Measurements from ENCODE around the gene ZPBP.
"Not testable (repeated sequence)": the region's sequence is repeated elsewhere in the genome, so short reads cannot be mapped to it uniquely, and the experiment has no call there.

The ZPBP gene, protein sequence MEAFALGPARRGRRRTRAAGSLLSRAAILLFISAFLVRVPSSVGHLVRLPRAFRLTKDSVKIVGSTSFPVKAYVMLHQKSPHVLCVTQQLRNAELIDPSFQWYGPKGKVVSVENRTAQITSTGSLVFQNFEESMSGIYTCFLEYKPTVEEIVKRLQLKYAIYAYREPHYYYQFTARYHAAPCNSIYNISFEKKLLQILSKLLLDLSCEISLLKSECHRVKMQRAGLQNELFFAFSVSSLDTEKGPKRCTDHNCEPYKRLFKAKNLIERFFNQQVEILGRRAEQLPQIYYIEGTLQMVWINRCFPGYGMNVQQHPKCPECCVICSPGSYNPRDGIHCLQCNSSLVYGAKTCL

DNA sequence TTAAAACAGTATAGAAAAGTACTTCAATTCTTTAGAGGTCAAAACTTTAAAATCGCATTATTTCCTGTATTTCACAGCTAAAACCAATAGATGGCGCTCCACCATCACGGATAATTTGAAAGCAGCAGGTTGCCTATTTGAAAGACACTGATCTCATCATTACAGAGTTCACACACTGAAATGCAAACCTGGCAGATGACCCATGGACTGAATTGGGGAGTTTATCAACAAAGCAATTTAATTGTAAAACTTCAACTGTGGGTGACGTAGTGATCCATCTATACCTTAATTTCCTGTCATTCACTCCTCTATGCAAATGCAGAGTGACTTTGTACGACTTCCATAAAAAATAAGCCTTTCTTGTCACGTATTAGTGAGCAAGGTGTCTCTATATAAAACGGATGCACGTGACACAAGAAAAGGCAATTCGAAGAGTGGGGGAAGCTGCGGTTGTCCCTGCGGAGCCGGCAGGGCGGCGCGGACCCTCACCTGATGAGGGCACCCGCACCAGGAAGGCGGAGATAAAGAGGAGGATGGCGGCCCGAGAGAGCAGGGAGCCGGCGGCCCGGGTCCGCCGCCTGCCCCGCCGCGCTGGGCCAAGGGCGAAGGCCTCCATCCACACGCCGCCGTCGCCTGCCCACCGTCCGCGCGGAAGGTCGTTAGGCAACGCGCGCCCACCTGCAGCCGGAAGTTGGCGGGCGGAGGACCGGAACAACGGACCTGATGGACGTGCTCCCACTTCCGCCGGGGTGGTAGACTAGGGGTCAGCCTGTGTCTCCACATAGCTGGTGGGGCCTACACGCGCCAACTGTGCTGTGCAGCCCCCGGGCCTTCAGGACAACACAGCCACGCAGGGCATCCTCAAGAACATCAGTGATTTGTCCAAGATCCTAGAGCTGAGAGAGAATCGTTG, at the start of gene ZPBP:
Gene ZPBP (minus strand): TSS at position 668 of the 913 bp plus-strand sequence. CDS start 52 bp downstream, at position 616.
- peak; percentile 48 for DNase-seq

- peak; percentile 59 for DNase-seq
Observed at GRCh38 chr7:50142425-50143017, 49.5 kb upstream of the ZPBP start.

- DNase-seq = no peak
Observed at GRCh38 chr7:50141854-50142253, 48.8 kb upstream of the ZPBP start.

- no peak for DNase-seq
Observed at GRCh38 chr7:50141131-50141530, 48.1 kb upstream of the ZPBP start.

DNA sequence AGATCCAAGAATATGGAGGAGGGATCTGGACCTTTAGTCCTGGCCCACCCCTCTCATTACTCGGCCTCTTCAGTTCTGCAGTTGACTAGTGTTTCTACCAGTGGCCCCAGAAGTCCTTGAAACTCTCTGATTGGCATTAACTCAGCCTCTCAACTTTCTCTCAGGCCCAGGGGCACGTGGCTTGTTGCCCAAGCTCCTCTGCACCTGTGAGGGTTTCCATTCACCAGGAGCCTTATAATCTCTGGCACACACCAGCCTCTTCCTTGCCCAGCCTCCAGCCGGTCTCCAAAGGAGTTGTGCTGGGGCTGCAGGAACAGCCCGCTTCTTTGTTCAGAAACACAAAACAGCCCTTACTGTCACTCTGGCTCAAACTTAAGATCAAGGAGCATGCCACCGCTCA, 47.6 kb upstream of the ZPBP start:
- DNase-seq = no peak

DNA sequence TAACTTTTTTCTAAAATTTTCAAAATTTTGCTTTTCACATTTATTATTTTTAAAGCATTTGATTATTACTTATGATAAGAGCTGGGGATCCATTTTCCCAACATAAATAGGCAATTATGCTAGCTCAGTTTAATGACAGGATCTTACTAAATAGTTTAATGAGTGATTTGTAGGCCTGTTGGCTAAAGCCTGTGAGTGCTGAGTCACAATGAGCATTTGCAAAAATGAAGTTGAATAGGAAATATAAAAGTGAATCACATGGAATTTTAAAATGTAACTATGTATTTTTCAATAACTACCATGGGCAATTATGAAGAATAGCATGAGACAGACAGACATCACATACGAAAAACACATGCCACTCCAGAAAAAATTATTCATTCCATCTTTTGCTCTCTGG, 45.1 kb upstream of the ZPBP start:
- peak; percentile 12 for DNase-seq

- DNase-seq = no peak
Observed at GRCh38 chr7:50125766-50126165, 32.7 kb upstream of the ZPBP start.

- DNase-seq = no peak
Observed at GRCh38 chr7:50121286-50121685, 28.2 kb upstream of the ZPBP start.

- no peak for DNase-seq
Observed at GRCh38 chr7:50119815-50120637, 27.0 kb upstream of the ZPBP start.

DNA sequence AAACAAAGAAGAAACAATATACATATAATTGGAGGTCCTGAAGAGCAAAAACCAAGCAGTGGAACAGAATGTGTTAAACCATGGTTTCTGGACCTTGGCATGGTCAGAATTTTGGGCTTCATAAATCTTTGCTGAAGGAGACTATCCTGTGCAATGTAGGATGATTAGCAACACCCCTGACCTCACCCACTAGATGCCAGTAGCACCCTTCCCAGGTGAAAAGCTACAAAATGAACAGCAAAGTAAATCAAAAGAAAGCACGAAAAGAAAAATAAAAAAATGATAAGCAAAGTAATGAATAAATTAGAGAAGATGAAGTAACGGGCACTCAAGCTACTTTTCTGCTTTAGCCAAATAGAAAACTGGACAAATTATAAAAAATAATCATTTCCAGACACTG, 19.2 kb upstream of the ZPBP start:
- DNase-seq = no peak

DNA sequence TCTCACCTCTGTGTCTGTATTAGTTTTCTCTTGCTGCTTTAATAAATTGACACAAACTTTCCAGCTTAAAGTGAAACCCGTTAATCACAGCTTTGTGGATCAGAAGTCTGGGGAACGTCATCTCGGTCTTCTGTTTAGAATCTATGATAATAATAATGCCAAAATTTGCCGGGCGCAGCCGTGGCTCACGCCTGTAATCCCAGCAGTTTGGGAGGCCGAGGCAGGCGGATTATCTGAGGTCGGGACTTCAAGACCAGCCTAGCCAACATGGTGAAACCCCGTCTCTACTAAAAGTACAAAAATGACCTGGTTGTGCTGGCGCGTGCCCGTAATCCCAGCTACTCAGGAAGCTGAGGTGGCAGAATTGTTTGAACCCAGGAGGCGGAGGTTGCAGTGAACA, 8.8 kb upstream of the ZPBP start:
- no peak for DNase-seq

GRCh38 chr7:50095634-50096033, 2.6 kb upstream of the ZPBP start:
- DNase-seq = no peak

- peak; percentile 58 for DNase-seq
Observed at GRCh38 chr7:50088463-50089129, 4.5 kb downstream of the ZPBP start.

DNA sequence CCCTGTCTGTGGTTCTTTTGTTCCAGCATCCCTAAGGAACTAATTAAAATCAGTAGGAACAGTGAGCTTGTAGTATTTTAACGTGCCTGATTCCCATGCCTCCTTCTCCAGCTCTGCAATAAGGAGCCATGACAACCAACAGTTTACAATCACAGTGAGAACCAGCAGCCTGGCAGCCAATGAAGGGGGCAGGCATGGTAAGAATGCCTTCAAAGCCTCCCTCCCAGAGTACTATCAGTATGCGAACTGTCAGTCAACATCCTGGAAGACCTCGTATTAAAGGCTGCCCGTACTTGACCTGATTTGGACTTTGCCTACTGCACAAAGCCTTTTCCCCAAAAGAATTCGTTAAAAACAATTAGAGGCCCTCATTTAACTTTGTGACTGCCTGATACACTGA, 7.7 kb downstream of the ZPBP start:
- DNase-seq = no peak

DNA sequence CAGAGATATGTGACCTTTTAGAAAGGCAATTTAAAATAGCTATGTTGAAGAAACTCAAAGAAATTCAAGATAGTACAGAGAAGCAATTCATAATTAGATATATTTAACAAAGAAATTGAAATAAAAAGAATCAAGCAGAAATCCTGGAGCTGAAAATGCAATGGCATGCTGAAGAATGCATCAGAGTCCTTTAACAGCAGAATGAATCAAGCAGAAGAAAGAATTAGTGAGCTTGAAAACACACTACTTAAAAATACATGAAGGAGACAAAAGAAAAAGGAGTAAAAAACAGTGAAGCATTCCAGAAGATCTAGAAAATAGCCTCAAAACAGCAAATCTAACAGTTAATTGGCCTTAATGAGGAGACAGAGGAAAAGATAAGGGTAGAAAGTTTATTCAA, 20.0 kb downstream of the ZPBP start:
- DNase-seq = no peak

- peak; percentile 83 for DNase-seq
Observed at GRCh38 chr7:50069613-50070012, 23.4 kb downstream of the ZPBP start.

DNA sequence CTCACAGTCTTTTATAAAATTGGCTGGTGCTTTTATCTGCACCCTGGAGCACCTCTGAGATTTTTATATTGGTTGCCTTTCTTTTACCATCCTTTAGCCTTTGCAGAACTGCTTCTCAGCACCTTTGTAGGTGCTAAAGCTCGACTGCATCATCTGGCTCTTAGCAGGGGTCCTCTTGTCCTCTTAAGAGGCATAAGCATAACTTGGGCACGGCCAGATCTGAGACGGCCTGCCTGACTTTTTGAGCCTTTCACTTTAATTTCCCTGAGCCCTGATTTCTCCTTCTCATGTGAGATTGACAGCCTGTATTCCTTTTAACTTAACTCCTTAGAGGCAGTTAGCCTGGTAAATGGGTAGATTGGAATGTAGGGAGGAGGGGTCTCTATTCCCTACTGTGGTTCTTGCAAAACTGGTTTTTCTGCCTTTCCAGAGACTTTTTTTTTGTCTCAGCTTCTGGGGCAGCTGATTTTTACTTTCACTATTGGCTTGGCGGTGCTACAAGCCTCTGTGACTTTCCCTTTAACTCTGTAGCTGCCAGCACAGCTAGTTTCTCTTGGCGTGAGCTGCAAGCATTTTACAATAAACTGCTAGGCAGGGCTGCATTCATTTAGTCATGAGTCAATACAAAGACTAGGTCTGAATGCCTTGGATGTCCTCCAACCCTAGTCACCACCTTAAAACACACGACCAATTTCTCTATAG, 24.0 kb downstream of the ZPBP start:
- peak; percentile 61 for DNase-seq

DNA sequence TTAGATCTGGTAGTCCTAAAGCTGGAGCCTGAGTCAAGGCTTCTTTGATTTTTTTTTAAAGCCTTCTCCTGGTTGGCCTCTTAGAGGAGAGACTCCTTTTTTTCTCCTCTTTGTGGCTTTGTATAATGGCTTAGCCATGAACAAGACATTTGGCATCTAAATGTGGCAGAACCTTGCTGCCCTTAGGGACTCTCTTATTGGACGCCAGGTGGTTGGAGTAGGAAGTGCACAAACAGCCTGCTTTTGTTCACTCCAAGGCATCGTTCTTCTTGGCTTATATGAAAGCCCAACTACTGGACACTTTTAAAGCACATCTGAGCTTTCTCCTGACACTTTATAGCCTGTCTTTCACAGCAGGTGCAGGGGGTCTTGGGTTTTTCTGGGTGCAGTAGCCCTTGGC, 25.0 kb downstream of the ZPBP start:
- DNase-seq = peak; percentile 24

GRCh38 chr7:50062951-50063350, 30.1 kb downstream of the ZPBP start:
- no peak for DNase-seq

- no peak for DNase-seq
Observed at GRCh38 chr7:50056131-50056530, 36.9 kb downstream of the ZPBP start.

DNA sequence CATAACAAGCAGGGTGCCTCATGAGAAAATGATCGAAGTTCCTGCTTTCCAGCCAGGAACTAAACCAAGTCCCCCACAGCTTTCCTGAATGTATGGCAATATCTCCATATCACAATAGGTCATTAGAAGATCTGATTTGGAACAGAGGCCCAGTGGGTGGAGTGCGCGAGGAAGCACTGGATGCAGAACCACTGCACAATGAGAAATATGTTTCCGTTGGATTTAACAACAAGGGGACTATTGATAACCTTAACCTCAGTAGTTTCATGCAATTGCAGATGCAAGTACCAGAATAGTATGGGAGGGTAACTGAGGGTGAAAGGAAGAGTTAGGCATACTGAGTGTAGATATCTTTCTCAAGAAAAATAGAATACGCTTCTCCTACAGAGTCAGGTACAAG, 45.3 kb downstream of the ZPBP start:
- no peak for DNase-seq

- not testable (repeated sequence) for DNase-seq
Observed at GRCh38 chr7:50041165-50041564, 51.9 kb downstream of the ZPBP start.

Data from inflammatory macrophage treated with lipopolysaccharide for 4 hours (primary cell).